Psoas muscle (tissue), 8 donors: ENCODE results near the gene TSHZ2. TPM values are rescaled to one million over a fixed set of nuclear protein-coding genes. Genes with fewer than 3 reads are reported as not detected.

Experiments used
- ATAC-seq, 4 donors: fragments of 200-7000 bp; cut with Tn5 transposase; one replicate each; pipeline ENCODE4 v1.9.1; 2020; ENCODE audit warnings: moderate library complexity in 3 of 4, mild to moderate bottlenecking in 2 of 4
- DNase-seq, 2 donors: peaks; one replicate each; pipeline ENCODE4 v3.0.0-alpha.2; 2020
- H3K27ac ChIP-seq: fragments of 200-600 bp; one replicate; pipeline ENCODE4 v1.8.0; 2022
- H3K27me3 ChIP-seq, 3 donors: fragments of 200-600 bp in 1 of 3; one replicate each; pipeline versions ENCODE4 v1.6.1 to v1.8.0; 2013 to 2022; ENCODE audit warnings: low read length in 2 of 3, mild to moderate bottlenecking in 2 of 3, moderate library complexity in 1 of 3; ENCODE audit not compliant: insufficient read depth in 3 of 3
- H3K36me3 ChIP-seq, 2 donors: fragments of 200-600 bp in 1 of 2; one replicate each; pipeline versions ENCODE4 v1.6.1 to v1.8.0; 2013 to 2022; ENCODE audit warnings: low read depth in 1 of 2, mild to moderate bottlenecking in 1 of 2, moderate library complexity in 1 of 2; ENCODE audit not compliant: insufficient read depth in 1 of 2
- H3K4me1 ChIP-seq: fragments of 200-600 bp; one replicate; pipeline ENCODE4 v1.8.0; 2022
- H3K4me3 ChIP-seq: fragments of 200-600 bp; one replicate; pipeline ENCODE4 v1.8.0; 2022; ENCODE audit warnings: mild to moderate bottlenecking
- H3K9me3 ChIP-seq: fragments of 200-600 bp; one replicate; pipeline ENCODE4 v1.8.0; 2022
- CTCF ChIP-seq: fragments of 200-600 bp; IDR thresholded peaks from one replicate; pipeline ENCODE4 v1.8.0; 2022; ENCODE audit warnings: antibody characterized with exemption
- WGBS, 3 donors: extraction: QIAGEN DNeasy Blood & Tissue Kit; methylation state at CpG; one replicate each; pipeline versions ENCODE4 v1.1.6 to v1.1.7; 2013; 5-methylcytosine and 5-hydroxymethylcytosine counted together
- intact Hi-C, 2 donors: fragments of 100-400 bp; cut with DNase I; formaldehyde crosslinking; loops; one replicate each; pipeline versions ENCODE4 v1.11.0 to v1.14.2; 2022
- polyA plus RNA-seq, 3 donors: library from polyadenylated mRNA; stranded (reverse); fragments of 200-250 nt; gene quantifications; one replicate each; pipeline ENCODE4 v1.2.3, GENCODE V29; 2013
- total RNA-seq, 4 donors: library from RNA; stranded (reverse); fragmentation: NEBNext Ultra II Directional in 2 of 4; extraction: Animal tissue kit (Norgen Biotek cat#: 25700) in 2 of 4; gene quantifications; one replicate each; pipeline versions ENCODE4 v1.2.1 to v1.2.4, GENCODE V29; 2021 to 2023
- donor health status: healthy with polysubstance abuse.
- donor health status: DM: no; HTN: no; CAD: no; lungs with moderate emphysema.
- donor health status: Bipolar disorder and iron deficiency.
- donor health status: healthy.
- donor health status: DM: yes; HTN: yes; CAD: no.
- donor health status: DM: no; HTN: no; CAD: no.
- donor health status: DM: no; HTN: no; CAD: no.
- donor health status: DM: yes; HTN: yes; CAD: no.

Gene TSHZ2
- total and polyA plus RNA-seq, 7 donors, result 0.39 to 7.5 (median 1.9) TPM

- no peaks in the 10 kb centered on the region for H3K9me3 ChIP-seq
- H3K4me3 ChIP-seq, result no peak overlapping the region
- 85 to 93% (median 88%) methylated on average over 3 of the region's 3 CpGs for WGBS, 3 donors
- H3K4me1 ChIP-seq, result no peaks in the 10 kb centered on the region
- H3K36me3 ChIP-seq, result no peaks in the 10 kb centered on the region
- no peak for TF ChIP-seq CTCF
- H3K27ac ChIP-seq, result no peak overlapping the region
- DNase-seq, result no peak
- intact Hi-C loops, result no loop called here
- no peaks in the 10 kb centered on the region for H3K27me3 ChIP-seq
- no peak for ATAC-seq
Observed at GRCh38 chr20:53231061-53231460, 258.9 kb downstream of the TSHZ2 start.

- no peak overlapping the region for H3K4me3 ChIP-seq
- no peaks in the 10 kb centered on the region for H3K27me3 ChIP-seq
- H3K4me1 ChIP-seq, result no peaks in the 10 kb centered on the region
- no peaks in the 10 kb centered on the region for H3K9me3 ChIP-seq
- no peaks in the 10 kb centered on the region for H3K36me3 ChIP-seq
- ATAC-seq (no peak), DNase-seq (no peak)
- 85 to 91% (median 85%) methylated on average over 8 of the region's 8 CpGs for WGBS, 3 donors
- intact Hi-C loops, result no loop called here
- TF ChIP-seq CTCF, result no peak
- H3K27ac ChIP-seq, result no peak overlapping the region
Observed at GRCh38 chr20:53237461-53237860, 265.3 kb downstream of the TSHZ2 start.

- Histone ChIP-seq H3K27me3 (no peaks in the 10 kb centered on the region), H3K36me3 (no peaks in the 10 kb centered on the region), H3K4me3 (no peak overlapping the region), H3K9me3 (no peaks in the 10 kb centered on the region), H3K27ac (no peak overlapping the region), H3K4me1 (no peaks in the 10 kb centered on the region)
- ATAC-seq, result no peak
- TF ChIP-seq CTCF, result no peak
- intact Hi-C loops, result no loop called here
- WGBS, 3 donors, result 56 to 82% (median 70%) methylated on average over 3 of the region's 3 CpGs
- no peak for DNase-seq
Observed at GRCh38 chr20:53238121-53238660, 266.0 kb downstream of the TSHZ2 start.

GRCh38 chr20:53243152-53243551 is 271.0 kb downstream of the TSHZ2 start:
- no peaks in the 10 kb centered on the region for H3K4me1 ChIP-seq
- intact Hi-C loops, result no loop called here
- DNase-seq, result no peak
- no peak overlapping the region for H3K27ac ChIP-seq
- WGBS, 3 donors, result 88 to 92% (median 91%) methylated on average over 3 of the region's 3 CpGs
- ATAC-seq, result no peak
- peaks cover 0 to 3% (median 0%) of the 10 kb centered on the region in 3 donors for H3K27me3 ChIP-seq
- no peak for TF ChIP-seq CTCF
- no peaks in the 10 kb centered on the region for H3K9me3 ChIP-seq
- H3K4me3 ChIP-seq, result no peak overlapping the region
- no peaks in the 10 kb centered on the region for H3K36me3 ChIP-seq

GRCh38 chr20:53244711-53245110 is 272.6 kb downstream of the TSHZ2 start:
- TF ChIP-seq CTCF, result no peak
- H3K4me3 ChIP-seq, result no peak overlapping the region
- peaks cover 0 to 3% (median 0%) of the 10 kb centered on the region in 3 donors for H3K27me3 ChIP-seq
- WGBS, 3 donors, result 93 to 94% (median 94%) methylated on average over 2 of the region's 2 CpGs
- ATAC-seq (no peak), DNase-seq (no peak)
- no peaks in the 10 kb centered on the region for H3K36me3 ChIP-seq
- no peak overlapping the region for H3K27ac ChIP-seq
- H3K4me1 ChIP-seq, result no peaks in the 10 kb centered on the region
- H3K9me3 ChIP-seq, result no peaks in the 10 kb centered on the region
- intact Hi-C loops, result no loop called here
